Measurements from ENCODE around the gene CENPW.
A peak's percentile ranks its signal among the peaks of the same experiment; 100 is the strongest.

The CENPW gene

GRCh38 chr6:126339796-126340609 lies at the start of gene CENPW:
Gene CENPW (plus strand): TSS chr6:126340115. CDS start chr6:126340274, 159 bp downstream.
- H3K9me3 ChIP-seq (ENCODE audit: severe bottlenecking): no peaks in the 10 kb centered on the region
- DNase-seq: peak; percentile 94
- H3K4me3 ChIP-seq (ENCODE audit: low read depth, low read length): peak within 1 kb of the TSS; percentile 70
- H3K27me3 ChIP-seq (ENCODE audit: insufficient read depth, low read depth, severe bottlenecking): no peaks in the 10 kb centered on the region
- no peaks in the 10 kb centered on the region; the same call in 1 of the 2 replicates for H3K36me3 ChIP-seq
- TF ChIP-seq CTCF (IDR thresholded peaks at IDR 0.05; ENCODE audit: low read depth, low read length): no peak
- peak within 1 kb of the TSS; percentile 68 for H3K27ac ChIP-seq

GRCh38 chr6:126293891-126294524 lies 45.9 kb upstream of the CENPW start:
- no peak overlapping the region for H3K27ac ChIP-seq
- no peaks in the 10 kb centered on the region for H3K36me3 ChIP-seq
- no peak for TF ChIP-seq CTCF (IDR thresholded peaks at IDR 0.05; ENCODE audit: low read depth, low read length)
- H3K27me3 ChIP-seq (ENCODE audit: insufficient read depth, low read depth, severe bottlenecking): no peaks in the 10 kb centered on the region
- DNase-seq: no peak
- H3K9me3 ChIP-seq (ENCODE audit: severe bottlenecking): no peaks in the 10 kb centered on the region
- no peak overlapping the region for H3K4me3 ChIP-seq (ENCODE audit: low read depth, low read length)

- Histone ChIP-seq H3K27ac (no peak overlapping the region), H3K4me3 (ENCODE audit: low read depth, low read length) (no peak overlapping the region), H3K36me3 (no peaks in the 10 kb centered on the region), H3K9me3 (ENCODE audit: severe bottlenecking) (no peaks in the 10 kb centered on the region), H3K27me3 (ENCODE audit: insufficient read depth, low read depth, severe bottlenecking) (no peaks in the 10 kb centered on the region)
- DNase-seq: no peak
- no peak for TF ChIP-seq CTCF (IDR thresholded peaks at IDR 0.05; ENCODE audit: low read depth, low read length)
These were observed 39.8 kb upstream of the CENPW start for GRCh38 chr6:126300126-126300525.

- no peak for DNase-seq
- TF ChIP-seq CTCF (IDR thresholded peaks at IDR 0.05; ENCODE audit: low read depth, low read length): no peak
- no peaks in the 10 kb centered on the region for H3K9me3 ChIP-seq (ENCODE audit: severe bottlenecking)
- H3K27me3 ChIP-seq (ENCODE audit: insufficient read depth, low read depth, severe bottlenecking): no peaks in the 10 kb centered on the region
- no peaks in the 10 kb centered on the region for H3K36me3 ChIP-seq
- no peak overlapping the region for H3K27ac ChIP-seq
- no peak overlapping the region for H3K4me3 ChIP-seq (ENCODE audit: low read depth, low read length)
These were observed 39.2 kb upstream of the CENPW start for GRCh38 chr6:126300735-126301134.

- no peak for TF ChIP-seq CTCF (IDR thresholded peaks at IDR 0.05; ENCODE audit: low read depth, low read length)
These were observed 37.7 kb upstream of the CENPW start for GRCh38 chr6:126302191-126302590.

More at GRCh38 chr6:126302191-126302590, 37.7 kb upstream of the CENPW start:
- Histone ChIP-seq H3K9me3 (ENCODE audit: severe bottlenecking) (no peaks in the 10 kb centered on the region), H3K4me3 (ENCODE audit: low read depth, low read length) (no peak overlapping the region), H3K36me3 (no peaks in the 10 kb centered on the region), H3K27ac (no peak overlapping the region), H3K27me3 (ENCODE audit: insufficient read depth, low read depth, severe bottlenecking) (no peaks in the 10 kb centered on the region)
- no peak for DNase-seq

Data from WERI-Rb-1 (cell line).